Measurements from ENCODE around the gene PRKAR1B.

DNA sequence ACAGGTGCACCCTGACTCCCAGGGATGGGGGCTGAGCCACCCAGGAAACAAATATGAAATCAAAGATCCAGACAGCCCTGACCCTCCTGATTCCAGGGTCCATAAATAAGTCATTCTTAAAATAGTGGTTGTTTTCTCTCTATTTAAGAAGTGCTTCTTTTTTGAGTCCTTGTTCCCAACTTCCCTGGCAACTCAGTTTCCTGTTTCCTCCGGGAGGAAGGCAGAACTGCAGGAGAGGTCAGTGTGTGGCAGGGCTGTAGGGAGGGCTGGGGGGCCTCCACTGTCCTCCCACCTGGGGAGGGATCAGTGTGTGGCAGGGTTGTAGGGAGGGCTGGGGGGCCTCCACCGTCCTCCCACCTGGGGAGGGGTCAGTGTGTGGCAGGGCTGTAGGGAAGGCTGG, 118.7 kb downstream of the PRKAR1B start:
- no peak for TF ChIP-seq CTCF (IDR thresholded peaks at IDR 0.05)
- no peak for TF ChIP-seq EZH2 (IDR thresholded peaks at IDR 0.05; ENCODE audit: borderline replicate concordance, insufficient read depth, low read depth, low read length, poor library complexity, severe bottlenecking)

Measured in B cell (primary cell).